ENCODE results near the gene ARHGAP26.

ARHGAP26 gene

GRCh38 chr5:143194713-143195112 is 424.5 kb downstream of the ARHGAP26 start:
- no peak for TF ChIP-seq SIN3A (IDR thresholded peaks at IDR 0.05; ENCODE audit: borderline replicate concordance, insufficient read depth, low read length)
- TF ChIP-seq POLR2AphosphoS5 (IDR thresholded peaks at IDR 0.05; ENCODE audit: low read depth, low read length): no peak
- TF ChIP-seq REST (IDR thresholded peaks at IDR 0.05; ENCODE audit: insufficient read depth in 1 of 2, low read depth in 2 of 2, low read length in 2 of 2): no peak
- no peak for TF ChIP-seq TAF1 (IDR thresholded peaks at IDR 0.05; ENCODE audit: borderline replicate concordance, insufficient read depth, low read length)
- no peak for TF ChIP-seq FOXP2 (optimal IDR thresholded peaks at IDR 0.05; ENCODE audit: borderline replicate concordance, extremely low read depth, extremely low read length, insufficient read depth)

GRCh38 chr5:143195491-143195890 is 425.3 kb downstream of the ARHGAP26 start:
- TF ChIP-seq POLR2AphosphoS5 (IDR thresholded peaks at IDR 0.05; ENCODE audit: low read depth, low read length): no peak
- no peak for TF ChIP-seq REST (IDR thresholded peaks at IDR 0.05; ENCODE audit: insufficient read depth in 1 of 2, low read depth in 2 of 2, low read length in 2 of 2)
- no peak for TF ChIP-seq SIN3A (IDR thresholded peaks at IDR 0.05; ENCODE audit: borderline replicate concordance, insufficient read depth, low read length)
- TF ChIP-seq FOXP2 (optimal IDR thresholded peaks at IDR 0.05; ENCODE audit: borderline replicate concordance, extremely low read depth, extremely low read length, insufficient read depth): no peak
- TF ChIP-seq TAF1 (IDR thresholded peaks at IDR 0.05; ENCODE audit: borderline replicate concordance, insufficient read depth, low read length): no peak

- TF ChIP-seq REST (IDR thresholded peaks at IDR 0.05; ENCODE audit: insufficient read depth in 1 of 2, low read depth in 2 of 2, low read length in 2 of 2): no peak
- no peak for TF ChIP-seq POLR2AphosphoS5 (IDR thresholded peaks at IDR 0.05; ENCODE audit: low read depth, low read length)
- no peak for TF ChIP-seq SIN3A (IDR thresholded peaks at IDR 0.05; ENCODE audit: borderline replicate concordance, insufficient read depth, low read length)
- TF ChIP-seq FOXP2 (optimal IDR thresholded peaks at IDR 0.05; ENCODE audit: borderline replicate concordance, extremely low read depth, extremely low read length, insufficient read depth): no peak
- no peak for TF ChIP-seq TAF1 (IDR thresholded peaks at IDR 0.05; ENCODE audit: borderline replicate concordance, insufficient read depth, low read length)
These were observed 426.6 kb downstream of the ARHGAP26 start for GRCh38 chr5:143196601-143197259.

- TF ChIP-seq FOXP2 (optimal IDR thresholded peaks at IDR 0.05; ENCODE audit: borderline replicate concordance, extremely low read depth, extremely low read length, insufficient read depth) (no peak), REST (IDR thresholded peaks at IDR 0.05; ENCODE audit: insufficient read depth in 1 of 2, low read depth in 2 of 2, low read length in 2 of 2) (no peak), SIN3A (IDR thresholded peaks at IDR 0.05; ENCODE audit: borderline replicate concordance, insufficient read depth, low read length) (no peak), POLR2AphosphoS5 (IDR thresholded peaks at IDR 0.05; ENCODE audit: low read depth, low read length) (no peak)
These were observed 427.1 kb downstream of the ARHGAP26 start for GRCh38 chr5:143197260-143197656.

Measured in PFSK-1 (cell line).